Measurements from ENCODE around the gene CTNND2. TPM values are rescaled to one million over a fixed set of nuclear protein-coding genes. Genes with fewer than 3 reads are reported as not detected.
A peak's percentile ranks its signal among the peaks of the same experiment; 100 is the strongest.

CTNND2 gene
- polyA plus RNA-seq, 1 donor from 2014 or later, result not detected

- no peaks in the 10 kb centered on the region for H3K4me1 Mint-ChIP-seq
- H3K36me3 Mint-ChIP-seq, result no peaks in the 10 kb centered on the region
- no peak overlapping the region for H3K4me3 Mint-ChIP-seq
- H3K9me3 Mint-ChIP-seq, result peaks cover 0 to 8% (median 2%) of the 10 kb centered on the region in 3 donors
- H3K27me3 Mint-ChIP-seq, result peaks cover 2% of the 10 kb centered on the region
- H3K27ac Mint-ChIP-seq, result no peak overlapping the region
Observed at GRCh38 chr5:11054014-11054413, 850.2 kb downstream of the CTNND2 start.

- Mint-ChIP-seq H3K27me3 (peaks cover 2% of the 10 kb centered on the region), H3K9me3 (peaks cover 0 to 8% (median 2%) of the 10 kb centered on the region in 3 donors), H3K4me3 (no peak overlapping the region), H3K27ac (no peak overlapping the region), H3K36me3 (no peaks in the 10 kb centered on the region), H3K4me1 (no peaks in the 10 kb centered on the region)
Observed at GRCh38 chr5:11052871-11053270, 851.4 kb downstream of the CTNND2 start.

GRCh38 chr5:11050596-11051304 is 853.5 kb downstream of the CTNND2 start:
- Mint-ChIP-seq H3K36me3 (no peaks in the 10 kb centered on the region), H3K27ac (no peak overlapping the region), H3K4me3 (no peak overlapping the region), H3K4me1 (no peaks in the 10 kb centered on the region), H3K9me3 (no peaks in the 10 kb centered on the region), H3K27me3 (peaks cover 4% of the 10 kb centered on the region)

- no peaks in the 10 kb centered on the region for H3K9me3 Mint-ChIP-seq
- no peaks in the 10 kb centered on the region for H3K36me3 Mint-ChIP-seq
- H3K27ac Mint-ChIP-seq, result no peak overlapping the region
- no peaks in the 10 kb centered on the region for H3K4me1 Mint-ChIP-seq
- no peak overlapping the region for H3K4me3 Mint-ChIP-seq
- peaks cover 2% of the 10 kb centered on the region for H3K27me3 Mint-ChIP-seq
Observed at GRCh38 chr5:11048760-11049159, 855.5 kb downstream of the CTNND2 start.

GRCh38 chr5:11047625-11048024 is 856.6 kb downstream of the CTNND2 start:
- Mint-ChIP-seq H3K27me3 (peaks cover 2% of the 10 kb centered on the region), H3K4me1 (no peaks in the 10 kb centered on the region), H3K27ac (no peak overlapping the region), H3K4me3 (no peak overlapping the region), H3K9me3 (no peaks in the 10 kb centered on the region), H3K36me3 (no peaks in the 10 kb centered on the region)

- Mint-ChIP-seq H3K4me3 (no peak overlapping the region), H3K4me1 (no peaks in the 10 kb centered on the region), H3K36me3 (no peaks in the 10 kb centered on the region), H3K27ac (no peak overlapping the region), H3K9me3 (no peaks in the 10 kb centered on the region), H3K27me3 (peaks cover 2% of the 10 kb centered on the region)
Observed at GRCh38 chr5:11047030-11047429, 857.2 kb downstream of the CTNND2 start.

GRCh38 chr5:11046160-11046559 is 858.1 kb downstream of the CTNND2 start:
- Mint-ChIP-seq H3K27ac (no peak overlapping the region), H3K36me3 (no peaks in the 10 kb centered on the region), H3K9me3 (no peaks in the 10 kb centered on the region), H3K27me3 (peaks cover 2% of the 10 kb centered on the region), H3K4me1 (no peaks in the 10 kb centered on the region), H3K4me3 (no peak overlapping the region)

GRCh38 chr5:11045411-11045810 is 858.8 kb downstream of the CTNND2 start:
- no peak overlapping the region for H3K4me3 Mint-ChIP-seq
- H3K27ac Mint-ChIP-seq, result no peak overlapping the region
- H3K27me3 Mint-ChIP-seq, result peaks cover 2% of the 10 kb centered on the region
- H3K36me3 Mint-ChIP-seq, result no peaks in the 10 kb centered on the region
- no peaks in the 10 kb centered on the region for H3K4me1 Mint-ChIP-seq
- no peaks in the 10 kb centered on the region for H3K9me3 Mint-ChIP-seq

- Mint-ChIP-seq H3K9me3 (no peaks in the 10 kb centered on the region), H3K27me3 (peaks cover 2% of the 10 kb centered on the region), H3K27ac (no peak overlapping the region), H3K4me1 (no peaks in the 10 kb centered on the region), H3K4me3 (no peak overlapping the region), H3K36me3 (no peaks in the 10 kb centered on the region)
Observed at GRCh38 chr5:11044581-11044980, 859.7 kb downstream of the CTNND2 start.

GRCh38 chr5:11043881-11044280 is 860.4 kb downstream of the CTNND2 start:
- H3K27ac Mint-ChIP-seq, result no peak overlapping the region
- no peaks in the 10 kb centered on the region for H3K36me3 Mint-ChIP-seq
- H3K27me3 Mint-ChIP-seq, result peaks cover 3% of the 10 kb centered on the region

GRCh38 chr5:11040345-11040744 is 863.9 kb downstream of the CTNND2 start:
- no peaks in the 10 kb centered on the region for H3K4me1 Mint-ChIP-seq
- H3K36me3 Mint-ChIP-seq, result no peaks in the 10 kb centered on the region
- H3K9me3 Mint-ChIP-seq, result no peaks in the 10 kb centered on the region
- H3K4me3 Mint-ChIP-seq, result no peak overlapping the region
- H3K27ac Mint-ChIP-seq, result no peak overlapping the region
- H3K27me3 Mint-ChIP-seq, result peaks cover 4% of the 10 kb centered on the region

More at GRCh38 chr5:11043881-11044280, 860.4 kb downstream of the CTNND2 start:
- no peaks in the 10 kb centered on the region for H3K9me3 Mint-ChIP-seq
- no peak overlapping the region for H3K4me3 Mint-ChIP-seq
- no peaks in the 10 kb centered on the region for H3K4me1 Mint-ChIP-seq

GRCh38 chr5:11038772-11039171 is 865.5 kb downstream of the CTNND2 start:
- no peaks in the 10 kb centered on the region for H3K9me3 Mint-ChIP-seq
- no peaks in the 10 kb centered on the region for H3K4me1 Mint-ChIP-seq
- no peak overlapping the region for H3K4me3 Mint-ChIP-seq
- no peak overlapping the region for H3K27ac Mint-ChIP-seq
- no peaks in the 10 kb centered on the region for H3K36me3 Mint-ChIP-seq
- peaks cover 4% of the 10 kb centered on the region for H3K27me3 Mint-ChIP-seq

- Mint-ChIP-seq H3K27ac (no peak overlapping the region), H3K4me3 (no peak overlapping the region), H3K36me3 (no peaks in the 10 kb centered on the region), H3K4me1 (no peaks in the 10 kb centered on the region), H3K27me3 (peaks cover 4% of the 10 kb centered on the region), H3K9me3 (no peaks in the 10 kb centered on the region)
Observed at GRCh38 chr5:11037941-11038340, 866.3 kb downstream of the CTNND2 start.

GRCh38 chr5:11037080-11037479 is 867.2 kb downstream of the CTNND2 start:
- no peaks in the 10 kb centered on the region for H3K9me3 Mint-ChIP-seq
- no peaks in the 10 kb centered on the region for H3K4me1 Mint-ChIP-seq
- H3K27me3 Mint-ChIP-seq, result peaks cover 4% of the 10 kb centered on the region
- H3K36me3 Mint-ChIP-seq, result no peaks in the 10 kb centered on the region
- no peak overlapping the region for H3K4me3 Mint-ChIP-seq
- peak overlapping the region in 1 of 3 donors; percentile 3 for H3K27ac Mint-ChIP-seq

GRCh38 chr5:11030671-11031070 is 873.6 kb downstream of the CTNND2 start:
- H3K27me3 Mint-ChIP-seq, result no peaks in the 10 kb centered on the region
- H3K36me3 Mint-ChIP-seq, result no peaks in the 10 kb centered on the region
- peaks cover 4 to 15% (median 7%) of the 10 kb centered on the region in 3 donors for H3K9me3 Mint-ChIP-seq
- H3K4me3 Mint-ChIP-seq, result no peak overlapping the region
- peaks cover 0 to 2% (median 1%) of the 10 kb centered on the region in 3 donors for H3K4me1 Mint-ChIP-seq
- no peak overlapping the region for H3K27ac Mint-ChIP-seq

- Mint-ChIP-seq H3K27ac (no peak overlapping the region), H3K4me1 (peaks cover 0 to 2% (median 1%) of the 10 kb centered on the region in 3 donors), H3K4me3 (no peak overlapping the region), H3K27me3 (peaks cover 2% of the 10 kb centered on the region), H3K9me3 (peaks cover 5 to 15% (median 7%) of the 10 kb centered on the region in 3 donors), H3K36me3 (no peaks in the 10 kb centered on the region)
Observed at GRCh38 chr5:11027660-11028059, 876.6 kb downstream of the CTNND2 start.
